Activated T-cell treated with anti-CD3 and anti-CD28 coated beads, Interleukin-2, amount 50 U/mL, for 24 hours (primary cell): ENCODE data around the gene TNNC1.

ENCODE experiments used
- DNase-seq: peaks from one replicate; pipeline ENCODE4 v3.0.0-alpha.2; 2020
- H3K27ac Mint-ChIP-seq: 2 replicates; pipeline ENCODE4 v1.8.0; 2020; ENCODE audit warnings: mild to moderate bottlenecking, mixed read lengths
- H3K27me3 Mint-ChIP-seq: 2 replicates; pipeline ENCODE4 v1.8.0; 2020; ENCODE audit warnings: mixed read lengths
- H3K36me3 Mint-ChIP-seq: 2 replicates; pipeline ENCODE4 v1.8.0; 2020; ENCODE audit warnings: low read depth, mixed read lengths
- H3K4me1 Mint-ChIP-seq: 2 replicates; pipeline ENCODE4 v1.8.0; 2020; ENCODE audit warnings: low read depth, mixed read lengths
- H3K4me3 Mint-ChIP-seq: 2 replicates; pipeline ENCODE4 v1.8.0; 2020; ENCODE audit warnings: mild to moderate bottlenecking, moderate library complexity, mixed read lengths
- H3K9me3 Mint-ChIP-seq: 2 replicates; pipeline ENCODE4 v1.8.0; 2020; ENCODE audit warnings: mixed read lengths

TNNC1 gene

DNA sequence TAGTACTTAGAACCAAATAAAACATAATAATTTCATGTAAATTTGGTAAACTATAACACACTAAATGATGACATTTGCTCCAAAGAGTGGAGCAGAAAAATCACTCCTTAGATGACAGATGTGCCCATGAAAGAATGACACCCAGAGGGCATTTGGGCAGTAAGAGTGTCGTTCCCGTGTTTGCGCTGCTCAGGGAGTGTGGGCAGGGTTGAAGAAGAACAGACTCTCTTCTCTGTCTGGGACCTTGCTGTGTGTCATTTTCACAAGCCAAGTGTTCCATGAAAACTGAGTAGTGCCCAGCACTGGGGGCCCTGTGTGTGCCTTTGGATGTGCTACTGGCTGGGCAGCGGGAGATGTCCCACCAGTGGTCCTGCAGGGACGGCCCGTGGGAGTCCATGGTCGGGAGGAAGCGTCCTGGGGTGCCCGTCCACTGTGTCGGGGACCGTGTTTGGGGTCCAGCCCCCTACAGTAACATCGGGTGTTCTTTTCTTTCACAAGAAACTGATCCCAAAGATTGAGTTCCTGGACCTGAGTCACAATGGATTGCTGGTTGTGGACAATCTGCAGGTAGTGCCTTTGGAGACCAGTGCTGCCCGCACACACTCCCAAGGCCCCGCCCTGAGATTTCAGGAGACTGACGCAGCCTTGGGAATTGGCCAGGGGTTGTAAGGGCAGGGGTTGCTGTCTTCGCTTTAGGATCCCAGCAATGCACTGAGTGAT lies 23.4 kb upstream of the TNNC1 start:
- peaks cover 97% of the 10 kb centered on the region for H3K36me3 Mint-ChIP-seq
- no peaks in the 10 kb centered on the region for H3K9me3 Mint-ChIP-seq

DNA sequence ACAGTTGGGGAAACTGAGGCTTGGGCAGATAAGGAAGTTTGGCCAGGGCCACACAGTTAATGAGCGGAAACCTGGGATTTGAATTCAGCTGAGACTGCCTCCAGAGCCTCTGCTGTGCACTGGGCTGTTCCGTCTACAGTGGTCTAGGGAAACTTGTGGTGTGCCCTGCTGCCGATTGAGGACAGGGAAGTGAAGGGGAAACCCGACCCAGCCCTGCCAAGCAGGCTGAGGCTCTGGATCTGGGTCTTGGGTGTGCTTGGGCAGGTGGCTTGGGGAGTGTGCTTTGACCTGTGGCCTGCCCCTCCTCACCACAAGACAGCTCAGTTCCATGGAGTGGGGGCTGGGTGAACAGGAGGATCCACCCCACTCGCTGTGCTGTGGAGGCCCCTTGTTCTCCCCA lies 19.2 kb upstream of the TNNC1 start:
- H3K9me3 Mint-ChIP-seq, result no peaks in the 10 kb centered on the region
- H3K4me1 Mint-ChIP-seq, result no peaks in the 10 kb centered on the region
- H3K27ac Mint-ChIP-seq, result peak overlapping the region; percentile 5
- no peak overlapping the region for H3K4me3 Mint-ChIP-seq
- DNase-seq, result no peak
- peaks cover 91% of the 10 kb centered on the region for H3K36me3 Mint-ChIP-seq
- no peaks in the 10 kb centered on the region for H3K27me3 Mint-ChIP-seq

More for the DNA sequence above, 23.4 kb upstream of the TNNC1 start:
- Mint-ChIP-seq H3K4me1 (no peaks in the 10 kb centered on the region), H3K27ac (peak overlapping the region; percentile 14), H3K27me3 (no peaks in the 10 kb centered on the region), H3K4me3 (no peak overlapping the region)
- no peak for DNase-seq

DNA sequence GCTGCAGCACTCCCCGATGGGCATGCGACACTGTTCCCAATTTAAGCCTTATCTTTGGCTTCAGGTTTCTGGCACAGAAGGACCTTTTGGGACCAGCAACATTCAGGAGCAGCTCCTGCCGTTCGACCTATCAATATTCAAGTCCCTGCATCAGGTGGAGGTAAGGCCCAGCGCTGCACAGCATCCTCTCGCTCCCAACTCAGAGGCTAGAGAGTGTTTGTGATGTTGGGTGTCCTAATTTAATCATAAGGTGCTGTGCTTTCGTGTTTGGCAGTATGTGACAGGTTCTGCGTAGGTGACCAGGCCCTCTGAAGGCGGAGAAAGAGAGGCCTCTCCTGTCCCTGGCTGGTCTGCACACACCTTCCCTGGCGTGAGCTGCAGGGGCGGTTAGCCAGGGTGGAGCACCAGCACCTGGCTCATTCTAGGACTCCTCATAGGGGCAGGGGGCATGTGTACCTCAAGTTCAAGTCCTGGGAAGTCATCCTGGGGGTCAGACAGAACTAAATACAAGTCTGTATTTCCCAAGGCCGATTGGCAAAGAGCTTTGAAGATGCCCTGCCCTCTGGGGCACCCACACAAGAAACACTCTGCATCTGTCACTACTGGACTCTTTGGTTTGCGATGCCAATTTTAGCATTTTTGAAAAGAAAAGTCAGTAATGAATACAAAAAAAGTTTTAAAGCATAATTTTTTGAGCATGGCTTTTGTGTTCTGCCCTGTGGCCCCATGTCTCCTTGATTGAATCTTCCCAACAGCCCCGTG lies 18.6 kb upstream of the TNNC1 start:
- Mint-ChIP-seq H3K27ac (no peak overlapping the region), H3K27me3 (no peaks in the 10 kb centered on the region), H3K9me3 (no peaks in the 10 kb centered on the region), H3K4me1 (no peaks in the 10 kb centered on the region), H3K36me3 (peaks cover 88% of the 10 kb centered on the region), H3K4me3 (no peak overlapping the region)
- no peak for DNase-seq

DNA sequence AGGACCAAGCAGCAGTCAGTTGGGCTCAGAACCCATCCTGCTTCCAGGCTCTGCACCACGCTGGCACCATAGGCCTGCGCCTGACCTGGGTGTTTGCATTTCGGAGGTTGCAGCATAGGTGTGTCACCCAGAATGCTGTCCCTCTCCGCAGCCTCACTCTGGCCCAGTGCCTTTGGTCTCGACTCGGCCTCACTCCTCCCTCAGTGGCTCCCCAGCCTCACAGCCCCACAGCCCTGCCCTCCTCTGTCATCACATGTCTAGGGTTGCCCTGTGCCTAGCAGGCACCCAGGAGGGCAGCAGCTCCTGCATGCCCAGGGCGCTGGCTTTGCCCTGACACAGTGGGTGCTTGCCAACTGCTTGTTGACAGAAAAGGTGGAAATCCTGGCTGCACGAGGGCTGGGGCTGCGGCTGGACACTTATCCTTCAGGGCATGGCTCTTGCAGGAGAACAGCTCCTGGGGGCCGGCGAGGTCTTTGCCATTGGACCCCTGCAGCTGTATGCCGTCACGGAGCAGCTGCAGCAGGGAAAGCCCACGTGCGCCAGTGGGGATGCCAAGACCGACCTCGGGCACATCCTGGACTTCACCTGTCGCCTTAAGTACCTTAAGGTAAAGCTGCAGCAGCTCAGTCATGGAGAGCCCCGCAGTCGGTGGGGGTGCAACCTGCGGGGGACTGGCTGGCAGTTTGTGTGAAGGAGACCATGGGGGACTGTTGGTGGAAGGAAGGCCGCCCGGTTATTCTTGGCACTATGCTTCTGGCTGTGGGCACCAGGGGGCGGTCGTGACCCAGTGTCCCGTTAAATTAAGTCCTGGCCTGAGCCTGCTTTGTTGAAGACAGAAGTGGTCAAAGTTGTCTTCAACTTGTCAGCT lies 17.8 kb upstream of the TNNC1 start:
- Mint-ChIP-seq H3K9me3 (no peaks in the 10 kb centered on the region), H3K4me1 (no peaks in the 10 kb centered on the region), H3K27me3 (no peaks in the 10 kb centered on the region), H3K36me3 (peaks cover 88% of the 10 kb centered on the region), H3K27ac (no peak overlapping the region), H3K4me3 (no peak overlapping the region)
- DNase-seq, result peak; percentile 56

DNA sequence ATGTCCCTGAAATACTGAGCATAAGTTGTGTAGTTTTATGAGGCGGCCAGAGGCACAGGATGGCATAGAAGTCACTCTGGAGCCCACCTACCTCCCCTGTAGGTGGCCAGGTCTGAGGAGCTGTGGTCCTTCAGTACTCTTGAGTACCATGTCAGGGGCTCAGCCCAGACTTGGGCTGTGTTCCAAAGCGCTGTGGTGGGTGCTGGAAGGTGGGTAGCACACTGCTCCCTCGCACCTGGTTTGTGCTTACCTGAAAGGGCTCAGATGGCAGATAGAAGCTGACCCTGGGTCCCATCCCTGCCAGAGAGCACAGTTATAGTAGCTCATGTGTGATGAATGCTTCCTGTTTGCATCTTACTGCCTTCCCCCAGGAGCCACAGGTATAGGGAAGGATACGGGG lies 17.1 kb upstream of the TNNC1 start:
- DNase-seq, result no peak
- Mint-ChIP-seq H3K36me3 (peaks cover 86% of the 10 kb centered on the region), H3K27me3 (no peaks in the 10 kb centered on the region), H3K4me3 (no peak overlapping the region), H3K9me3 (no peaks in the 10 kb centered on the region), H3K4me1 (peaks cover 1% of the 10 kb centered on the region), H3K27ac (peak overlapping the region; percentile 18)

DNA sequence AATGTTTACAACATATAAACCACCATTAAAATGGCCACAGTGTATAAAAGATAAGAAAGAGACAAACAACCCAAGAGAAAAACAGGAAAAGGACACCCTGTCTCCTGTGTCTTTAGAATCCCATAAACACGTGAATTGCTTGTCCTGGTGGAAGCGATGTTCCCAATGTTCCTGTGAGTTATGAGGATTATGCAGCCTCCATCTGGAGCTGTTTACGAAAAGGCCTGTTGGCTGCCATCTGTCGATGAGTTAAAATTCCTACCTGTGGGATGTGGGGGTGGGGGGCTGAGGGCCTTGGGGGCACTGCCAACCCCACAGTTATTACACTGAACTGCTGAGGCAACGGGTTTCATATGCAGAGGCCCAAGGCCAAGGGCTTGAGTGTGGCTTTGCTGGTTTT lies 15.2 kb upstream of the TNNC1 start:
- H3K27ac Mint-ChIP-seq, result no peak overlapping the region
- no peak overlapping the region for H3K4me3 Mint-ChIP-seq

DNA sequence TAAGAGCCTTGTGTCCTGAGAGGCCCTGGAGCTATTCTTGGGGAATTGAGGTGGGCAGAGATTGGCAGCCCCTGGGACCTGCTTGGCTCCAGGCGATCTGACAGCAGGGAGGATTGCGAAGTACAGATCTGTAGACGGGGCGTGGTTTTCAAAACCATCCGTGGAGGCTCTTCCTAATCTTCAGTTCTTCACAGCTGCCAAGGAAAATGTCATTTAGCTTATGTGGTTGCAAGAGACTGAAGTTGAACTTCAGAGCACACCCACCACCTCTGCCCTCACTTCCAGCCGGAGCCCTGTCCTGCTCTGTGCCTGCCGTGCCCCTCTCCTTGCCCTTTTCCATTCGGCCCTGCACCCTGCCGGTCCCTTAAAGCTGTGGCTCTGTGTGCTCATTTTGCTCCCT lies 14.5 kb upstream of the TNNC1 start:
- Mint-ChIP-seq H3K9me3 (no peaks in the 10 kb centered on the region), H3K27me3 (no peaks in the 10 kb centered on the region), H3K27ac (peak overlapping the region; percentile 30), H3K4me3 (no peak overlapping the region), H3K36me3 (peaks cover 81% of the 10 kb centered on the region), H3K4me1 (peaks cover 6% of the 10 kb centered on the region)
- no peak for DNase-seq

More for the DNA sequence above, 15.2 kb upstream of the TNNC1 start:
- Mint-ChIP-seq H3K9me3 (no peaks in the 10 kb centered on the region), H3K36me3 (peaks cover 85% of the 10 kb centered on the region), H3K27me3 (no peaks in the 10 kb centered on the region), H3K4me1 (peaks cover 5% of the 10 kb centered on the region)
- no peak for DNase-seq

DNA sequence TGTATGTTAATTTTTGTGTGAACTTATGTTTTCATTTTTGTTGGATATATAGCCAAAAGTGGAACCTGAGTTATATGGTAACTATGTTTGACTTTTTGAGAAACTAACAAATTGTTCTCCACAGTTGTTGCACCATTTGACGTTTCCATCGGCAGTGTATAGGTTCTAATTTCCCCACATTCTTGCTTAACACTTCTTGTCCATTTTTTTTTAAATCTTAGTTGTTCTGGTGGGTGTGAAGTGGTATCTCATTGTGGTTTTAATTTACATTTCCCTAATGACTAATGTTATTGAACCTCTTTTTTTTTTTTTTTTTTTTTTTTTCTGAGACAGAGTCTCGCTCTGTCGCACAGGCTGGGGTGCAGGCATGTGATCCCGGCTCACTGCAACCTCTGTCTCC lies 9.6 kb upstream of the TNNC1 start:
- no peak overlapping the region for H3K27ac Mint-ChIP-seq
- DNase-seq, result no peak
- no peak overlapping the region for H3K4me3 Mint-ChIP-seq
- no peaks in the 10 kb centered on the region for H3K27me3 Mint-ChIP-seq
- no peaks in the 10 kb centered on the region for H3K9me3 Mint-ChIP-seq
- H3K36me3 Mint-ChIP-seq, result peaks cover 82% of the 10 kb centered on the region
- peaks cover 21% of the 10 kb centered on the region for H3K4me1 Mint-ChIP-seq

DNA sequence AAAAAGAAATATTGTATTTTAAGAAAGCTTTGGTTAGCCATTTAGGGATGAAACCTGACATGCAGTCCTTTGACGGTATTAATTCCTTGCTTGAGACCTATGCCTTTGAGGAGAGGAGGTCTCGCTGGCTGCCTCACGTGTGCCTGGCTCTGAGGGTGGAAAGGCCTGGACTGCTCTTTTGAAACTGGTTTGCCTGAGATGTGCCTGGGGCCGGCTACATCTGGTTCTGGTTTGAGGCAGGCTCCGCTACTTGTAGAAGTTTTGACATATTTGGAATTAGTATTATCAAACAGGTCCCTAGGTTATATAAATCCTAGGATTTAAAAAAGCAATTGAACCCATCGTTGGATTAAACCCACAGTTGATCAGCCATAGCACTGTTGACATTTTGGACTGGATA lies 8.0 kb upstream of the TNNC1 start:
- Mint-ChIP-seq H3K9me3 (no peaks in the 10 kb centered on the region), H3K27me3 (no peaks in the 10 kb centered on the region), H3K36me3 (peaks cover 85% of the 10 kb centered on the region), H3K27ac (no peak overlapping the region), H3K4me1 (peaks cover 37% of the 10 kb centered on the region), H3K4me3 (no peak overlapping the region)
- no peak for DNase-seq

DNA sequence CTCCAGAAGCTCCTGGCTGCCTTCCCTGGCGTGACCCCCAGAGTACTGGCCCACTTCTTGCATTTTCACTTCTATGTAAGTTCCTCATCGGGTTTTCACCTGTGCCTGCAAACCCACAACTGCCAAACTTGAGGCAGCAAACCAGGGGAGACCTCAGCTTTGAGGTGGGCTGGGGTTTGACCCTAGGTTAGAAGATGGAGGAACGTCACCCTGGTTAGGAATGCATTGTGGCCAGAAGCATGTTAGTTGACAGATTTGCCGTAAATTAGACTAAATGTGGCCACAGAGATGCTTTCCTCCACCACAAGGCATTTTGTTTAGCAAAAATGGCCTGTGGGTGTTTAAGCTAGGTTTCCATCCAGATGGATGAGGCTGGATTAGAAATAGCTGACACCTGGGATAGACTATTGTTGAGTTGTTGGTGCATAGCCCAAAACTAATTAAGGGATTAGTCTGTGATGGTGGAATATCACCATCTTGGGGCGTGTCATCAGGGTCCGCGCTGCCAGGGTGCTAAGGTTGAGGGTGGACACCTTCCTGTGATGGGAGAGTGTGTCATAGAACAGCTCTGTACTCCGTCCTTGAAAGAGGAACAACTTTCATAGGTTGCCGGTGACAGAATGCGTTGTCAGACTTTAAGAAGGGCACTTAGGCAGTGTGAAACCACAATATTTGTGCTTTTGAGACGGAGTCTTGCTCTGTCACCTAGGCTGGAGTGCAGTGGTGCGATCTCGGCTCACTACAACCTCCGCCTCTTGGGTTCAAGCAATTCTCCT lies 5.1 kb upstream of the TNNC1 start:
- H3K4me1 Mint-ChIP-seq, result peaks cover 54% of the 10 kb centered on the region
- peak overlapping the region; percentile 67 for H3K27ac Mint-ChIP-seq
- no peaks in the 10 kb centered on the region for H3K9me3 Mint-ChIP-seq
- H3K27me3 Mint-ChIP-seq, result no peaks in the 10 kb centered on the region
- H3K4me3 Mint-ChIP-seq, result no peak overlapping the region
- peaks cover 70% of the 10 kb centered on the region for H3K36me3 Mint-ChIP-seq
- no peak for DNase-seq

DNA sequence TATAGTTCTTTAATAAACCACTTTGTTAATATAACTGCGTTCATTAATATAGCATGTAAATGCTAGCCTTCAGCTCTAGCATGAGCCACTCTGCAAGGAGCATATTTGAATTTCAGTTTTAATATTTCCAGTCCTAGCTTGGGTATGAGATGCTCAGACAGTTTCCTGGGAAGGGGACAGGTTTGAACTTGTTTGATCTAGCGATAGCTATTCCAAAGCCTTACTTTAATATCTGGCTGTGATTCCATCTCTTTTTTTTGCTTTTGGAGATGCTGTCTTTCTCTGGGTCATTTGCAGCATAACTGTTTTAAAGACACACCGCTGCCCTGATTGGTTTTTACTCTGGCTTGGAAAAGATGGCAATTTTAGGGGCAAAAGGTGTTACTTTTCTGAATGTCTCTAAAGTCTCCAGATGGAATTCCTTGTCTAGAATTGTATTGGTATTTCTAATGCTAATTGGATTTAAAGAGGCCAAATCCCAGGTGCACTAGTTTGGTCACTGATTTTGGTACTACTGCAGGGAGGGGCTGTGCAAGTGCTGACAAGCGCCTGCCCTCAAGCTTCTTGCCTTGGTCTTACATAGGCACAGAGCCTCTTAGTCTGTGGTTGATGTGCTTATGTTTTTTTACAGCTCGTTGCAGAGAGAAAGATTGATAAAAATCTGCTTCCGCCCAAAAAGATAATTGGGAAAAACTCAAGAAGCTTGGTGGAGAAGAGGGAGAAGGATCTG lies 4.4 kb upstream of the TNNC1 start:
- no peak overlapping the region for H3K4me3 Mint-ChIP-seq
- peaks cover 65% of the 10 kb centered on the region for H3K36me3 Mint-ChIP-seq
- H3K27ac Mint-ChIP-seq, result peak overlapping the region; percentile 67
- no peaks in the 10 kb centered on the region for H3K9me3 Mint-ChIP-seq
- H3K27me3 Mint-ChIP-seq, result no peaks in the 10 kb centered on the region
- peaks cover 56% of the 10 kb centered on the region for H3K4me1 Mint-ChIP-seq
- DNase-seq, result no peak

DNA sequence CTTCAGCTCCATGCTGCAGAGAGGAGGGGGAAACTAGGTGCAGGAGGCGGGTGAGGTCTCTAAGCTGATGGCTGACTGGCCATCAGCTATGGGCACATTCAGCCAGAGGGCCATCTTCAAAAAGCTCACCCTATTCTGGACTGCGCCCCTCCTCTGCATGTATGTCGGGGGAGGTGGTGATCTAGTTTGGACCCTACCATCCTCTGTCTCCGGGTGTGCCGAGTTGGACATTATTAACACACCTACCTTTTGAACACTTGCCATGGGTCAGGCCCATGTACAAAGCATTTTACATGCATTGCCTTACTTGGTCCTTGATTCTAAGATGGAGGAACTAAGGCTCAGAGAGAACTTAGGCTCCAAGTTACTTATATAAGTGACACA lies 3.0 kb upstream of the TNNC1 start:
- H3K9me3 Mint-ChIP-seq, result no peaks in the 10 kb centered on the region
- DNase-seq, result no peak
- H3K4me3 Mint-ChIP-seq, result peak overlapping the region; percentile 96
- peaks cover 49% of the 10 kb centered on the region for H3K4me1 Mint-ChIP-seq
- H3K36me3 Mint-ChIP-seq, result peaks cover 54% of the 10 kb centered on the region
- H3K27ac Mint-ChIP-seq, result peak overlapping the region; percentile 97
- no peaks in the 10 kb centered on the region for H3K27me3 Mint-ChIP-seq

DNA sequence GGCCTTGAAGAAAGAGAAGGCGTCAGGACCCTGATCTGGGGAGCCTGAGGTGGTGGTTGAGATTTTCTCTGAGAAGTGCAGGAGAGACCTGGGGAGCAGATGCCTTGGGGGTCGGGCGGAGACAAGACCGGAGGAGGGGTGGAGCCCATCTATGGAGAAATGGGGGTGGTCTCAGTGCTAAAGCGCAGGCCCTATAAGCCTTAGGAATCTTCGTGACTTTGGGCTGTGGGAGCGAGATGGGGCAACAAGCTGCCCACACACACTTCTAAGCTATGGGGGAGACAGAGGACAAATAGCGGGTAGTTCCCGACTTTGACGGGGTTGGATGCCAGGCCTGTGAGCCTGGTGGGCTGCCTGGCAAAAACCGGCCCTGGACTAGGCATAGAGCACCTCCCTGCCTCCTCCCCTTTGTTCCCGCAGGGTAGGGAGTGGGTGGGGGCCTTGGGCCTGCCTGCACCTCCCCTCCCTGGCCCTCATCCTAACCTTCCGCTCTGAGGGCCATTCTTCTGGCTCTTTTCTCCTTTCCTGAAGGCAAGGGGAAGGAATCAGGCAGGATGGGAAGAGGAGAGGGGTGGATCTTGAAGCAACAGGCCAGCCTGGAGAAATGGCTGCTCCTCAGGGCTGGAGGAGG lies 2.4 kb upstream of the TNNC1 start:
- Mint-ChIP-seq H3K27me3 (no peaks in the 10 kb centered on the region), H3K4me1 (peaks cover 49% of the 10 kb centered on the region), H3K9me3 (no peaks in the 10 kb centered on the region), H3K27ac (peak overlapping the region; percentile 97), H3K4me3 (peak overlapping the region; percentile 96), H3K36me3 (peaks cover 52% of the 10 kb centered on the region)
- DNase-seq, result peak; percentile 49
